RWPE2 (cell line): ENCODE measurements around the gene ARL6IP5.

Experiments
- ATAC-seq: fragments of 200-7000 bp; cut with Tn5 transposase; 3 replicates; pipeline ENCODE4 v1.9.1; 2021; ENCODE audit warnings: low read depth
- DNase-seq: peaks from one replicate; pipeline ENCODE4 v3.0.0-alpha.2; 2020; ENCODE audit warnings: low spot score
- H3K27ac ChIP-seq: fragments of 450-650 bp; 2 replicates; pipeline ENCODE4 v1.5.1; 2017; ENCODE audit warnings: mild to moderate bottlenecking; ENCODE audit not compliant: poor library complexity, severe bottlenecking
- H3K27me3 ChIP-seq: fragments of 250-450 bp; sonication (Bioruptor Pico); 2 replicates; pipeline ENCODE4 v1.5.1; 2021; ENCODE audit warnings: mild to moderate bottlenecking, moderate library complexity; ENCODE audit not compliant: insufficient read depth, poor library complexity, severe bottlenecking
- H3K36me3 ChIP-seq: fragments of 250-450 bp; sonication (Bioruptor Pico); 2 replicates; pipeline ENCODE4 v1.5.1; 2020; ENCODE audit warnings: low read depth, mild to moderate bottlenecking, moderate library complexity
- H3K4me1 ChIP-seq: fragments of 250-450 bp; sonication (Bioruptor Pico); 2 replicates; pipeline ENCODE4 v1.5.1; 2021; ENCODE audit warnings: mild to moderate bottlenecking, moderate library complexity; ENCODE audit not compliant: insufficient read depth, poor library complexity, severe bottlenecking
- H3K4me3 ChIP-seq: fragments of 250-450 bp; sonication (Bioruptor Pico); 2 replicates; pipeline ENCODE4 v1.5.1; 2021; ENCODE audit warnings: mild to moderate bottlenecking, moderate library complexity; ENCODE audit not compliant: severe bottlenecking
- H3K9me3 ChIP-seq: fragments of 250-450 bp; sonication (Bioruptor Pico); 2 replicates; pipeline ENCODE4 v1.5.1; 2021; ENCODE audit warnings: mild to moderate bottlenecking, moderate library complexity; ENCODE audit not compliant: severe bottlenecking
- TF ChIP-seq, protein P1 (sequence below): fragments of 450-650 bp; IDR thresholded peaks from one replicate; pipeline ENCODE4 v1.5.1; 2017; ENCODE audit warnings: mild to moderate bottlenecking, moderate library complexity; ENCODE audit not compliant: poor library complexity, severe bottlenecking

The ARL6IP5 gene

DNA sequence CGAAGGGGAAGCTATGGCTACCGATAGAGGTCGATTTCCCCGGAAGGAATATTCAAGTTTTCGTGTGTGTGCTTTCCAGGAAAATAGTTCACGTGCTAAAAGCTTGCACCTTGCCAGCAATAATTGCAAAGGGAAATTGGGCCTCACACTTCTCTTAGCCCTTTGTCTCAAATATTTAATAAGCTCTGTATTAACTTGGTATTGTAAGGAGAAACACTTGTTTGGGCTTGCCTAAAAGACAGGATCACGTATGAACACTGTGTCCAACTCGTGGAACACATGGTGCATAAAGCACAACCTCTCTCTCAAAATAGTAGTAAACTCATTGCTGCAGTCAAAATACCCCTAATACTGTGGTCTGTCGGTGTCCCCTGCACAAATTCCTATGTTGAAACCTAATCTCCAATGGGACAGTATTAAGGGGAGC lies 32.3 kb upstream of the ARL6IP5 start:
- TF ChIP-seq, protein P1, sequence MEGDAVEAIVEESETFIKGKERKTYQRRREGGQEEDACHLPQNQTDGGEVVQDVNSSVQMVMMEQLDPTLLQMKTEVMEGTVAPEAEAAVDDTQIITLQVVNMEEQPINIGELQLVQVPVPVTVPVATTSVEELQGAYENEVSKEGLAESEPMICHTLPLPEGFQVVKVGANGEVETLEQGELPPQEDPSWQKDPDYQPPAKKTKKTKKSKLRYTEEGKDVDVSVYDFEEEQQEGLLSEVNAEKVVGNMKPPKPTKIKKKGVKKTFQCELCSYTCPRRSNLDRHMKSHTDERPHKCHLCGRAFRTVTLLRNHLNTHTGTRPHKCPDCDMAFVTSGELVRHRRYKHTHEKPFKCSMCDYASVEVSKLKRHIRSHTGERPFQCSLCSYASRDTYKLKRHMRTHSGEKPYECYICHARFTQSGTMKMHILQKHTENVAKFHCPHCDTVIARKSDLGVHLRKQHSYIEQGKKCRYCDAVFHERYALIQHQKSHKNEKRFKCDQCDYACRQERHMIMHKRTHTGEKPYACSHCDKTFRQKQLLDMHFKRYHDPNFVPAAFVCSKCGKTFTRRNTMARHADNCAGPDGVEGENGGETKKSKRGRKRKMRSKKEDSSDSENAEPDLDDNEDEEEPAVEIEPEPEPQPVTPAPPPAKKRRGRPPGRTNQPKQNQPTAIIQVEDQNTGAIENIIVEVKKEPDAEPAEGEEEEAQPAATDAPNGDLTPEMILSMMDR = no peak
- peak; percentile 9; the same call in 2 of the 3 replicates for ATAC-seq
- DNase-seq = no peak
- Histone ChIP-seq H3K36me3 (peaks cover 54% of the 10 kb centered on the region), H3K27ac (peak overlapping the region; percentile 57), H3K9me3 (no peaks in the 10 kb centered on the region), H3K4me3 (peak overlapping the region; percentile 66), H3K27me3 (no peaks in the 10 kb centered on the region), H3K4me1 (peaks cover 4% of the 10 kb centered on the region)

DNA sequence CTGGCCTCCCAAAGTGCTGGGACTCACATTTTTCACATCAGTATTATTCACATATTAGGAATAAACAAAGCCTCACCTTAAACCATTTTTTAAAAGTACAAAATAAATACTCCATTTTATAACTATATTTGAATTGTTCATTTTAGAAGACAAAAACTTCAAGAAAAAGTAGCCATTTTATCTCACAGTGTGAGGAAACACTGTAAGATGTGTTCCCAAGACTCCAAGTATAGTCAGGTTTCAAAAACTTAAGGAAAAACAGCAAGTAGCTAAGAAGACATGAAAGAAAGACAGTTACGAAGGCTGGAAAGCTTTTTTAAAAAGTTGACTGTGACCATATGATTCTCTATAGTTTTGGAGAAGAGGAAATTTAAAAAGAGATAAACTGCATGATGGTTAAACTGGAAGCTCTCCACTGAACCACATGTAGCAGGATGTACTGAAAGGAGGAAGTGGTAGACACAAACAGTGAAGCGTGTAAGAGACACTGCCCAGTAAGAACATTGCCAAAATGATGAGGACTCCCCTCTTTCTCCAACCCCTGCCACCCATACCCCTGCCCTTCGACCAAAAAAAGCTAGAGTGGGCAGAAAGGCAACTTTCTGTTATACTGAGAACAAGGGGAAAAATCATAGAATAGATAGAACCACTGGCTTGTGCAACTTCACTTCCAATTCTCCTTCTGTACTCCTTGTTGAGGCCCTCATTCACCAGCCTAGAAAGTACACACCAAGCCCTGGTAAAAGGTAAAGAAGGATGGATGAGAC lies 26.4 kb upstream of the ARL6IP5 start:
- TF ChIP-seq, protein P1 = no peak
- Histone ChIP-seq H3K9me3 (no peaks in the 10 kb centered on the region), H3K4me1 (no peaks in the 10 kb centered on the region), H3K4me3 (no peak overlapping the region), H3K27ac (no peak overlapping the region), H3K27me3 (no peaks in the 10 kb centered on the region), H3K36me3 (peaks cover 86% of the 10 kb centered on the region)
- no peak for ATAC-seq
- DNase-seq = no peak

DNA sequence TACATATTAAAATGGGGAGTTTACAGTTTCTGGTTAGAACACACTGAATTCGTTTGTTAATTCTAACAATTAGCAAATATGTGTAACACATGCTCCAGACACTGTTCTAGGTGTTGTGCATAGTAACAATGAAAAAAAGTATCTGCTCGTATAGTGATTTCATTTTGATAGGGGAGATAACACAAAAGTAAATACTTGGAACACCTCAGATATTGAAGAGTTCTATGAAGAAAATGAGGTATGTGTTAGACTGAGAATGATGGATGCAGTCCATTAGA lies 25.9 kb upstream of the ARL6IP5 start:
- no peak overlapping the region for H3K27ac ChIP-seq
- H3K4me1 ChIP-seq = no peaks in the 10 kb centered on the region
- H3K36me3 ChIP-seq = peaks cover 90% of the 10 kb centered on the region
- H3K27me3 ChIP-seq = no peaks in the 10 kb centered on the region
- ATAC-seq (no peak), DNase-seq (no peak)
- H3K4me3 ChIP-seq = no peak overlapping the region
- TF ChIP-seq, protein P1 = no peak
- no peaks in the 10 kb centered on the region for H3K9me3 ChIP-seq

DNA sequence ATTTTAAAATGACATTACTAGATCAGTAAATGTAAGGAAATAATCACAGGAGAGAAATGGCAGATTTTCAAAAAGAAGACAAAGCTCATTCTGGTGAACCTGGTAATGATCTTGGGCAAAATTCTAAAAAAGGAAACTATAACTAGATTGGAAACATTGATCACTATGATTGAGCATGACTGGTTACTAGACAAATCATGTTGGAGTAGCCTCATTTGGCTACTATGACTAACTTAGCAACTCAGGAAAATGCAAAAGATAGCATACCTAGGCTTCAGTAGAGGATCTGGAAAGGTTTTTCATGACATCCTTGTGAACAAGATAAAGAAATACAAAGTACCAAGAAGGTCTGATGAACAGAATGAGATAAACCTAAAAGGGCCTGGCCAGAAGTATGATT lies 25.0 kb upstream of the ARL6IP5 start:
- DNase-seq (no peak), ATAC-seq (no peak)
- TF ChIP-seq, protein P1 = no peak
- no peaks in the 10 kb centered on the region for H3K9me3 ChIP-seq
- no peak overlapping the region for H3K4me3 ChIP-seq
- peaks cover 97% of the 10 kb centered on the region for H3K36me3 ChIP-seq
- H3K27me3 ChIP-seq = no peaks in the 10 kb centered on the region
- no peaks in the 10 kb centered on the region for H3K4me1 ChIP-seq
- no peak overlapping the region for H3K27ac ChIP-seq

DNA sequence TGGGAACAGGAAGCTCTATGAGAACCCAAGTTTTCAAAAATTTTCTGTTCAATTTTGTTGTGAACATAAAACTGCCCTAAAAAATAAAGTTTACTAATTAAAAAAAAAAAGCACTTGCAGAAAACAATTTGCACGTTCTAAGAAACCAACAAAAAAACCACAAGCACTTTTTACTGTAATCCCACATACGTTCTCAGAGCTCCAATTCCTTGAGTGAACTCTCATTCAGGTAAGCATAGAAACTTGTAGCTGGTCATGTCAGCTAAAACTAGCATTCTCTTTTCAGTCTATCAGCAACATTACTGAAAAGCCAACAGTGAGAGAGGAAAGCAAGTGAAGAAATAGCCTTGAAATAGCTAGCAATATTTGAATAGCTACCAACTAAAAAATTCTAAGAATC lies 21.1 kb upstream of the ARL6IP5 start:
- H3K27ac ChIP-seq = no peak overlapping the region

More for the DNA sequence above, 21.1 kb upstream of the ARL6IP5 start:
- Histone ChIP-seq H3K9me3 (no peaks in the 10 kb centered on the region), H3K4me3 (no peak overlapping the region), H3K36me3 (peaks cover 78% of the 10 kb centered on the region), H3K4me1 (no peaks in the 10 kb centered on the region), H3K27me3 (no peaks in the 10 kb centered on the region)
- ATAC-seq = no peak
- TF ChIP-seq, protein P1 = no peak
- DNase-seq = no peak
